ENCODE results near the gene ENTHD1. TPM values are rescaled to one million over a fixed set of nuclear protein-coding genes. Genes with fewer than 3 reads are reported as not detected.

ENTHD1 gene
- polyA plus RNA-seq, 1 experiment: not detected

DNA sequence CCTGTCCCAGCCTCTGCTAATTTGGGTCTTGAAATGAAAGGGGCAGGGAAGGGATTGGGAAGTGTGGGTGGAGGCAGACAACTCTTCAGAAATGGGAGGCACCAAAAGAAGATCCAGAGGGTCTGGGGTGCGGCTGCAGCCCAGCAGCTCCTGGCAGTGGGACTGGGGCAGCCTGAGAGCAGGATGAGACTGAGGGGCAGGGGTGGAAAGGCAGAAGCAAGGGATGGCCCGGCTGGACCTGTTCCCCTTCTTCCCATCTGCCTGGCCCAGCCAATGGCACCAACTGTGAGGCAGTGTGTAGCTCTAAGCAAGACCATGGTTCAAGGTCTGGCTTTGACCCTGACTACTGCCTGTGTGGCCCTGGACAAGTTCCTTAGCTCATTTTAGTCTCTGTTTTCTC is 160.4 kb downstream of the ENTHD1 start:
- H3K27ac ChIP-seq (ENCODE audit: low read depth, low read length): no peak overlapping the region
- TF ChIP-seq, protein P1, sequence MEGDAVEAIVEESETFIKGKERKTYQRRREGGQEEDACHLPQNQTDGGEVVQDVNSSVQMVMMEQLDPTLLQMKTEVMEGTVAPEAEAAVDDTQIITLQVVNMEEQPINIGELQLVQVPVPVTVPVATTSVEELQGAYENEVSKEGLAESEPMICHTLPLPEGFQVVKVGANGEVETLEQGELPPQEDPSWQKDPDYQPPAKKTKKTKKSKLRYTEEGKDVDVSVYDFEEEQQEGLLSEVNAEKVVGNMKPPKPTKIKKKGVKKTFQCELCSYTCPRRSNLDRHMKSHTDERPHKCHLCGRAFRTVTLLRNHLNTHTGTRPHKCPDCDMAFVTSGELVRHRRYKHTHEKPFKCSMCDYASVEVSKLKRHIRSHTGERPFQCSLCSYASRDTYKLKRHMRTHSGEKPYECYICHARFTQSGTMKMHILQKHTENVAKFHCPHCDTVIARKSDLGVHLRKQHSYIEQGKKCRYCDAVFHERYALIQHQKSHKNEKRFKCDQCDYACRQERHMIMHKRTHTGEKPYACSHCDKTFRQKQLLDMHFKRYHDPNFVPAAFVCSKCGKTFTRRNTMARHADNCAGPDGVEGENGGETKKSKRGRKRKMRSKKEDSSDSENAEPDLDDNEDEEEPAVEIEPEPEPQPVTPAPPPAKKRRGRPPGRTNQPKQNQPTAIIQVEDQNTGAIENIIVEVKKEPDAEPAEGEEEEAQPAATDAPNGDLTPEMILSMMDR (IDR thresholded peaks at IDR 0.05; ENCODE audit: low read depth, low read length): no peak
- peaks cover 36% of the 10 kb centered on the region for H3K27me3 ChIP-seq (ENCODE audit: control insufficient read depth, insufficient read depth, low read length)
- ChIA-PET POLR2A (no interaction called here), CTCF (no interaction called here)
- DNase-seq (ENCODE audit: low read depth, low spot score): no peak
- no peak overlapping the region for H3K4me3 ChIP-seq (ENCODE audit: low read depth, low read length)
- H3K9me3 ChIP-seq (ENCODE audit: control insufficient read depth, insufficient read depth, low read length): no peaks in the 10 kb centered on the region; the same call in 1 of the 2 replicates

DNA sequence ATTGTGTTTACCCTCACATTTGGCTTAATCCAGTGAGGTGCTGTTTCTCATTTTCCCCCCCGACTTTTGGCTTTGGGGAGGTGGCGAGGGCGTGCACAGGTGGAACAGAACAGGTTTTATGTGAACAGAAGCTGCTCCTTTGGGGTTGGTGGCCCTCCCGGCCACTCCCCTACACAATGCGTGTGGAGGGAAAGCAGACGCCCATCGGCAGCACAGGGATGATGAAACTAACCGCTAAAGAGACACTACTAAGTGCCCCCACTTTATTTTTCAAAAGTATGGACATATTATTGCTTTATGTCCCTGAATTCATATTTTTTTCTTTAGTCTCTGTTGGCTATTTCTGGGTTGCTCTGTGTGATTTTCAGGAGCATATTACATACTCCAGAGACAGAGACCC is 160.9 kb downstream of the ENTHD1 start:
- H3K4me3 ChIP-seq (ENCODE audit: low read depth, low read length): no peak overlapping the region
- no peak overlapping the region for H3K27ac ChIP-seq (ENCODE audit: low read depth, low read length)
- ChIA-PET POLR2A (no interaction called here), CTCF (no interaction called here)
- TF ChIP-seq, protein P1 (IDR thresholded peaks at IDR 0.05; ENCODE audit: low read depth, low read length): no peak
- H3K27me3 ChIP-seq (ENCODE audit: control insufficient read depth, insufficient read depth, low read length): peaks cover 36% of the 10 kb centered on the region
- no peak for DNase-seq (ENCODE audit: low read depth, low spot score)
- no peaks in the 10 kb centered on the region; the same call in 1 of the 2 replicates for H3K9me3 ChIP-seq (ENCODE audit: control insufficient read depth, insufficient read depth, low read length)

DNA sequence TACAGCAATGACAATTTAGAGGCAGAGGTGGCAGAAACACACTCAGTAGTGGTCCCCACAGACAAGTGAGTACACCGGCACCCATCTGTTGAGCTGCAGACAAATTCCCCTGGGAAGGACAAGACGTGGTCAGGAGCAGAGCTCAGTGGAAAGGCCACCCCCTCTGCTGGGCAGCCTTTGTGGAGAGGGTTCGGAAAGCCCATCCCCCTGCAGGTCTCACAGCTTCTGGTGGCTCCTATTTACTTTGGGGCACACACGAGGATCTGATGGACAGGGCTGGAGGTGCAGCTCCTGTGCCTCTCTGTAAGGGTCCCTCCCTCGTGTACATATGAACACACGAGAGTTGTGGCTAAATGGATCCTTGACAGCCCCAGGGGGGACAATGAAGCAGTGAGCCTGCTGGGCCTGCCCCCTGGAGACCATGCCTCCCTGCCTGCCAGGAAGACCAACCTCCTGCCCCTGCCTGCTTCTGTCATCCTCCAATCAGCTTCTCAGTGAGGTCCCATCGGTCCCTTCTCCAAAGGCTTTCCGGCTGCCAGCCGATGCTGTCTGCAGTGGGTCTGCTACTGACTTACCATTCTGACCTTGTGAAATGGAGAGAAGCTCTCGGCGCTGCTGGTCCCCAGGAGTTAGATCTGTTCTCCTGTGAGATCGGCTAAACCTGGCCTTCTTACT is 161.5 kb downstream of the ENTHD1 start:
- Histone ChIP-seq H3K4me3 (ENCODE audit: low read depth, low read length) (no peak overlapping the region), H3K9me3 (ENCODE audit: control insufficient read depth, insufficient read depth, low read length) (no peaks in the 10 kb centered on the region; the same call in 1 of the 2 replicates), H3K27me3 (ENCODE audit: control insufficient read depth, insufficient read depth, low read length) (peaks cover 36% of the 10 kb centered on the region), H3K27ac (ENCODE audit: low read depth, low read length) (no peak overlapping the region)
- ChIA-PET POLR2A (no interaction called here), CTCF (no interaction called here)
- no peak for DNase-seq (ENCODE audit: low read depth, low spot score)
- TF ChIP-seq, protein P1 (IDR thresholded peaks at IDR 0.05; ENCODE audit: low read depth, low read length): no peak

DNA sequence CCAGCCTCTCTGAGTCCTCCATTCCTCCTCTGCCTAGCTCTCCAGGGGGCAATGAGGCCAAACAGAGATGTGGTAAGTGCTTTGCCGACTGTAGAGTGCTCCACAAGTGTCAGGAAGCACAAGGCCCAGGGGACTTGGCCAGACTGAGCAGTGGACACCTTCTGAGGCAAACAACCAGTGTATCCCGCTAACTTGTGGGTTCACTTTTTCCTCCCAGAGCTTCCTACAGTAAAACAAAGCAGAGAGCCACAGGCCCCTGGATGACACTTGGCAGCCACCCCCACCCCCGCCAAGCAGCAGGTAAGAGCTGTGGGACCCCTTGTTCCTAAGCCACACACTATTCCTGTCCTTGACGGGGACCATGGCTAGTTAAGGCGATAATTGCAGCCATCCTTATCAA is 162.1 kb downstream of the ENTHD1 start:
- Histone ChIP-seq H3K4me3 (ENCODE audit: low read depth, low read length) (no peak overlapping the region), H3K27me3 (ENCODE audit: control insufficient read depth, insufficient read depth, low read length) (peaks cover 35% of the 10 kb centered on the region), H3K9me3 (ENCODE audit: control insufficient read depth, insufficient read depth, low read length) (no peaks in the 10 kb centered on the region; the same call in 1 of the 2 replicates), H3K27ac (ENCODE audit: low read depth, low read length) (no peak overlapping the region)
- CTCF ChIA-PET: no interaction called here
- POLR2A ChIA-PET: no interaction called here
- TF ChIP-seq, protein P1 (IDR thresholded peaks at IDR 0.05; ENCODE audit: low read depth, low read length): no peak
- DNase-seq (ENCODE audit: low read depth, low spot score): no peak

DNA sequence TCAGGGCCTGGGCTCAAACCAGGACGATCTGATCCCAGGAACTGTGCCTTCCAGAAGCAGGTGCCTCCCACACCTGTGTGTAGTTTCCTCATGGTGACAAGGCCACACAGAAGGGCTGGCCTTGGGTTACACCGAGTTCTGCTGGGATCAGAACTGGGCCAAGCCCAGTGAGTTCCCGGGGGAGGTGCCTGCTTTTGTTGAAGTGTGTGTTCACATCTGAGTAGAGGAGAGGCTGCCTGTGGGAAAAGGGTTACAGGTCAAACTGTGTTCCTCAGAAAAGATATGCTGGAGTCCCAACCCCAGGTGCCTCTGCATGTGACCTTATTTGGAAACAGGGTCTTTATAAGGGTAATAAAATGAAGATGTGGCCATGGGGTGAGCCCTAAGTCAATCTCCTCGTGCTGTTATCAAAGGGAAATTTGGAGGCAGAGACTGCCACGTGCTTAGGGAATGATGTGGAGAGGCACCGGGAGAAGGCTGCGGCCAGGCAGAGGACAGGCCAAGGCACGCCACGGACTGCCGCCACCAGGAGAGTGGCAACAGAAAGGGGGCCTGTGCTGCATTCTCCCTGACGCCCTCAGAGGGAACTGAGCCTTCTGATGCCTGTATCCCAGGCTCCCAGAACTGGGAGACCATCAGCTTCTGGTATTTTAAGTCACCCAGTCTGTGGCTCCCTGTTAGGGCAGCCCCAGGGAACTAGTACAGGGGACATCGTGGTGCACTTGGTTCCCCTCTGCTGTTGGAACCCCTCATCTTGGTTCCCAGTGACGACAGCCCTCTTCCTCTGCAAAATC is 164.2 kb downstream of the ENTHD1 start:
- no peak for DNase-seq (ENCODE audit: low read depth, low spot score)
- H3K27me3 ChIP-seq (ENCODE audit: control insufficient read depth, insufficient read depth, low read length): peaks cover 40% of the 10 kb centered on the region
- ChIA-PET POLR2A (no interaction called here), CTCF (no interaction called here)
- TF ChIP-seq, protein P1 (IDR thresholded peaks at IDR 0.05; ENCODE audit: low read depth, low read length): no peak
- no peak overlapping the region for H3K27ac ChIP-seq (ENCODE audit: low read depth, low read length)
- H3K4me3 ChIP-seq (ENCODE audit: low read depth, low read length): no peak overlapping the region
- no peaks in the 10 kb centered on the region; the same call in 1 of the 2 replicates for H3K9me3 ChIP-seq (ENCODE audit: control insufficient read depth, insufficient read depth, low read length)

Data from AG04450 (cell line).